Stimulated activated CD4-positive, alpha-beta T cell treated with anti-CD3 and anti-CD28 coated beads, Interleukin-2, amount 100 ng/mL, for 4 hours (primary cell): ENCODE results near the gene PRXL2C.

Experiments
- DNase-seq: peaks from one replicate; pipeline ENCODE4 v3.0.0-alpha.2; 2020; ENCODE audit warnings: low read depth

Gene PRXL2C

GRCh38 chr9:96612105-96612965 lies 42.8 kb downstream of the PRXL2C start:
- no peak for DNase-seq

GRCh38 chr9:96611302-96611701 lies 43.8 kb downstream of the PRXL2C start:
- no peak for DNase-seq

GRCh38 chr9:96609732-96610131 lies 45.4 kb downstream of the PRXL2C start:
- no peak for DNase-seq

GRCh38 chr9:96607971-96608370 lies 47.1 kb downstream of the PRXL2C start:
- no peak for DNase-seq

- DNase-seq: no peak
Observed at GRCh38 chr9:96605328-96605727, 49.8 kb downstream of the PRXL2C start.

GRCh38 chr9:96604004-96604319 lies 51.2 kb downstream of the PRXL2C start:
- no peak for DNase-seq

- DNase-seq: no peak
Observed at GRCh38 chr9:96603305-96604003, 51.7 kb downstream of the PRXL2C start.

GRCh38 chr9:96599298-96599697 lies 55.8 kb downstream of the PRXL2C start:
- no peak for DNase-seq

- no peak for DNase-seq
Observed at GRCh38 chr9:96596601-96597111, 58.5 kb downstream of the PRXL2C start.
